Measurements from ENCODE around the gene SLC30A4. TPM values are rescaled to one million over a fixed set of nuclear protein-coding genes. Genes with fewer than 3 reads are reported as not detected.

SLC30A4 gene
- 3.7 and 5.8 TPM in 2 replicates for total RNA-seq (2014; rRNA removed; shearing (Covaris generic))

DNA sequence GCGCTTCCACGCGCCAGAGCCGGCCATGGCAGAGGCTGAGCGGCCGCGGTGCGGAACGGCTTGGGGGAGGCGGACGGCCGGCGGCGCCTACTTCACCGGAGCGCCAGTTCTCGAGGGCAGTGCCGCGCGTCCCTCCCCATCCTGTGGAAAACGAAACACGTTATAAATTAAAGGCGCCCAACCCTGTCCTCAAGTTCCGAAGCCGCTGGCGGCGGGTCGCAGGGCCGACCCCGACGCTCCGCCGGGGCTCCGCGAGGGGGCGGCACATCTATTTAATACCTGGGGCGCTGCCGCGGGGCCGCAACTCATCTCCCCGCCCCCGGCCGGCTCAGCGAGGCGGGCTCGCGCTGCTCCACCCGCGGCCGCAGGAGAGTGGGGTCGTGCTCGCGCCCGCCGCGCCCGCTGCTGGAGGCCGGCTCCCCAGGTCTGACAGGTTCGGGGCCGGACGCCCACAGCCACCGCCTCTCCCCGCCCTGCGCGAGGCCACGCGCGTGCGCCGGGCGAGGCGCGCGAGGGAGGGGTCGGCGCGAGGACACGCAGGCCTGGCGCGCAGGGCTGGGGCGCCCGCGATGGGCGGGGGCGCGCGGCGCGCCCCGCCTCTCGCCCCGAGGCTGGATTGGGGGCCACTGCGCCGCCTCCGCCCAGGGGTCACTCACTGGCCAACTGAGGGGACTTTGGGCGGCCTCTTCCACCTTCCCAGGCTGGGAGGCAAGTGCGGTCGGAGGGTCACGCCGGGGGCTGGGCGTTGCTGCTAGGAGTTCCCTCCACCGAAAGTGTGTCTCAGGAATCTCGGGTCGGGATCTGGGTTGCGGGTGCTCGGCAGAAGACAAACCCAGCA lies at the start of gene SLC30A4:
Gene SLC30A4, minus strand, starts transcription at position 428 of the 838 bp plus-strand sequence. Its CDS starts 401 bp downstream, at position 27.
- Histone ChIP-seq H3K27me3 (replicated peaks) (no peaks in the 10 kb centered on the region; the same call in 1 of the 2 replicates), H3K9me3 (replicated peaks) (no peaks in the 10 kb centered on the region), H3K4me3 (peak within 1 kb of the TSS; percentile 79), H3K27ac (no peak within 1 kb of the TSS), H3K36me3 (no peaks in the 10 kb centered on the region), H3K4me1 (replicated peaks) (peaks cover 5% of the 10 kb centered on the region; the same call in 1 of the 2 replicates)
- peak; percentile 56 to 68 for DNase-seq (ENCODE audit: low read depth in 1 of 2, low spot score in 2 of 2)

- H3K4me3 ChIP-seq = no peak overlapping the region
- H3K27me3 ChIP-seq (replicated peaks) = peaks cover 9% of the 10 kb centered on the region
- no peaks in the 10 kb centered on the region for H3K4me1 ChIP-seq (replicated peaks)
- no peak overlapping the region for H3K27ac ChIP-seq
- no peak for DNase-seq (ENCODE audit: low read depth in 1 of 2, low spot score in 2 of 2)
- no peaks in the 10 kb centered on the region for H3K36me3 ChIP-seq
- no peaks in the 10 kb centered on the region for H3K9me3 ChIP-seq (replicated peaks)
Measured at GRCh38 chr15:45555934-45556608, 33.5 kb upstream of the SLC30A4 start.

GRCh38 chr15:45551676-45552075 lies 29.1 kb upstream of the SLC30A4 start:
- Histone ChIP-seq H3K4me1 (replicated peaks) (no peaks in the 10 kb centered on the region), H3K4me3 (no peak overlapping the region), H3K27ac (no peak overlapping the region), H3K36me3 (no peaks in the 10 kb centered on the region), H3K27me3 (replicated peaks) (peaks cover 9% of the 10 kb centered on the region), H3K9me3 (replicated peaks) (no peaks in the 10 kb centered on the region)
- no peak for DNase-seq (ENCODE audit: low read depth in 1 of 2, low spot score in 2 of 2)

DNA sequence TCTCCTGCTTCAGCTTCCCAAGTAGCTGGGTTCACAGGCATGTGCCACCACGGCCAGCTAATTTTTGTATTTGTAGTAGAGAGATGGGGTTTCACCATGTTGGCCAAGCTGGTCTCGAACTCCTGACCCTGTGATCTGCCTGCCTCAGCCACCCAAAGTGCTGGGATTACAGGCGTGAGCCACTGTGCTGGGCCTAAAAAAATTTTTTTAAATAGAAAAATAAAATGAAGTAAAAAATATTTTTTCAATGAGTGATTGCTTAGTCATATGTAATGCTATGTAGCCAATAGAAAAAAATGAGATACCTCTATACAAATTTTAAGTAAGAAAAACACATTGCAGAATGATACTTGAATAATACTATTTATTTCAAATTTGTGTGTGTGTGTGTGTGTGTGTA lies 27.9 kb upstream of the SLC30A4 start:
- no peaks in the 10 kb centered on the region for H3K36me3 ChIP-seq
- no peaks in the 10 kb centered on the region for H3K9me3 ChIP-seq (replicated peaks)
- H3K4me1 ChIP-seq (replicated peaks) = no peaks in the 10 kb centered on the region
- no peak for DNase-seq (ENCODE audit: low read depth in 1 of 2, low spot score in 2 of 2)
- H3K27me3 ChIP-seq (replicated peaks) = peaks cover 9% of the 10 kb centered on the region
- H3K4me3 ChIP-seq = no peak overlapping the region
- H3K27ac ChIP-seq = no peak overlapping the region

GRCh38 chr15:45549541-45550220 lies 27.1 kb upstream of the SLC30A4 start:
- Histone ChIP-seq H3K9me3 (replicated peaks) (no peaks in the 10 kb centered on the region), H3K4me1 (replicated peaks) (no peaks in the 10 kb centered on the region)
- no peak for DNase-seq (ENCODE audit: low read depth in 1 of 2, low spot score in 2 of 2)

DNA sequence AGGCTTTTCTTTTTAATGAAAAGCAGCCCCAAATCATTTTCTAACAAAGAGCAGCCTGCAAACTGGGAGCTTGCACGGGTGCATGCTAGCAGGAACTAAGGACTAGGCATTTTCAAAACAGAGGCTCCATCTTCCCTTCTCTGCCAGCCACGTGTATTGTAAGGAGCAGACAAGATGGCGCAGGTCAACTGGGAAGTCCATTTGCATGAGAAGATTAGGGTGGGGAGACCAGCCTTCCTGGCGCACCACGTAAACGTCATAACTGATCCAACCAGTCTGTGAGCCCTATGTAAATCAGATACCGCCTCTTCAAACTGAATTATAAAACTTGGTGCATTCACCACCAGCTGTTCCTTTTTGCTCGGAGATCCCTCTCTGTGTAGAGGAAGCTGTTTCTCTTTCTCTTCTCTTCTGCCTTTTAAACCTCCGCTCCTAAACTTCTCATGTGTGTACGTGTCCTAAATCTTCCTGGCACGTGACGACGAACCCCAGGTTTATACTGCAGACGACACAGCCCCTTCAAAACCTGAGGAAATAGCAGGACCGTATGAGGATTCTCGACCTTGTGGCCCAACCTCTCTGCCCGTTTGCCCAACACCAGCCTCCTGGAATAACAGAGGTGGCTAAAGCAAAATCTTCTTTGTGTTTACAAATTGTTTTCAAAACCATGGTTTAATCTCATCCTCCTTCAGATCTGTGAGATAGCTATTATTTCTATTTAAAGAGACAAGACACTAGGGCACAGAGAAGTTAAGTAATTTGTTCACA lies 26.4 kb upstream of the SLC30A4 start:
- Histone ChIP-seq H3K27ac (no peak overlapping the region), H3K27me3 (replicated peaks) (no peaks in the 10 kb centered on the region; the same call in 1 of the 2 replicates), H3K36me3 (no peaks in the 10 kb centered on the region), H3K4me3 (no peak overlapping the region), H3K9me3 (replicated peaks) (no peaks in the 10 kb centered on the region), H3K4me1 (replicated peaks) (no peaks in the 10 kb centered on the region)
- DNase-seq (ENCODE audit: low read depth in 1 of 2, low spot score in 2 of 2) = no peak

More at GRCh38 chr15:45549541-45550220, 27.1 kb upstream of the SLC30A4 start:
- no peak overlapping the region for H3K27ac ChIP-seq
- H3K36me3 ChIP-seq = no peaks in the 10 kb centered on the region
- H3K27me3 ChIP-seq (replicated peaks) = peaks cover 4% of the 10 kb centered on the region
- no peak overlapping the region for H3K4me3 ChIP-seq

GRCh38 chr15:45546789-45547188 lies 24.2 kb upstream of the SLC30A4 start:
- no peak overlapping the region for H3K27ac ChIP-seq

DNA sequence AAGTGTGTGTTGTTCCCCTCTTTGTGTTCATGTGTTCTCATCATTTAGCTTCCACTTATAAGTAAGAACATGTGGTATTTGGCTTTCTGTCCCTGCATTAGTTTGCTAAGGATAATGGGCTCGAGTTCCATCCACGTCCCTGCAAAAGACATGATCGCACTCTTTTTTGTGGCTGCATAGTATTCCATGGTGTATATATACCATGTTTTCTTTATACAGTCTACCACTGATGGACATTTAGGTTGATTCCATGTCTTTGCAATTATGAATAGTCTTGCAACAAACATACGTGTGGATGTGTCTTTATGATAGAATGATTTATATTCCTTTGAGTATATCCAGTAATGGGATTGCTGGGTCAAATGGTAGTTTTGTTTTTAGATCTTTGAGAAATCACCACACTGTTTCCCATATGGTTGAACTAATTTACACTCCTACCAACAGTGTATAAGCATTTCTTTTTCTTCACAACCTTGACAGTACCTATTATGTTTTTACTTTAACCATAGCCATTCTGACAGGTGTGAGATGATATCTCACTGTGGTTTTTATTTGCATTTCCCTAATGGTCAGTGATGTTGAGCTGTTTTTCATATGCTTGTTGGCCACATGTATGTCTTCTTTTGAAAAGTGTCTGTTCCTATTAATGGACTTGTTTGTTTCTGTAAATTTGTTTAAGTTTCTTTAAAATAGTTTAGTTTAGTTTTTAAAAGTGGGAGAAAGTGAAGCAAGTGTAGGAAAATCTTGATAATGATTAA lies 21.9 kb upstream of the SLC30A4 start:
- H3K27ac ChIP-seq = no peak overlapping the region
- DNase-seq (ENCODE audit: low read depth in 1 of 2, low spot score in 2 of 2) = no peak
- no peak overlapping the region for H3K4me3 ChIP-seq
- H3K36me3 ChIP-seq = no peaks in the 10 kb centered on the region
- H3K9me3 ChIP-seq (replicated peaks) = no peaks in the 10 kb centered on the region
- H3K27me3 ChIP-seq (replicated peaks) = no peaks in the 10 kb centered on the region
- no peaks in the 10 kb centered on the region for H3K4me1 ChIP-seq (replicated peaks)

More at GRCh38 chr15:45546789-45547188, 24.2 kb upstream of the SLC30A4 start:
- no peaks in the 10 kb centered on the region for H3K4me1 ChIP-seq (replicated peaks)
- no peaks in the 10 kb centered on the region for H3K9me3 ChIP-seq (replicated peaks)
- no peaks in the 10 kb centered on the region for H3K36me3 ChIP-seq
- DNase-seq (ENCODE audit: low read depth in 1 of 2, low spot score in 2 of 2) = no peak
- no peaks in the 10 kb centered on the region; the same call in 1 of the 2 replicates for H3K27me3 ChIP-seq (replicated peaks)
- H3K4me3 ChIP-seq = no peak overlapping the region

DNA sequence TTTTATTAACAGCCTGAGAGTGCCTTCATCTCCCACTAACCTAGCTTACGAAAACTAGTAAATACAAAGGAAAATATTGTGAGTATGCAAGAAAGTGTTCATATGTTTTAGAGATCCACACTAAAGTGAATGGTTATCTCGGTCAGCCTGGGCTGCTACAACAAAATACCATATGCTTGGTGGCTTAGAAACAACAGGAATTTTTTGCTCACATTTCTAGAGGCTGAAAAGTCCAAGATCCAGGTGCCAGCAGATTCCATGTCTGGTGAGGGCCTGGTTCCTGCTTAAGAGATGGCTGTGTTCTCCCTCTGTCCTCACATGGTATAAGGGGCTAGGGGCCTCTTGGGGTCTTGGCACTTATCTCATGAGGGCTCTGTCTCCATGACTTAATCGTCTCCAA lies 20.5 kb upstream of the SLC30A4 start:
- no peak for DNase-seq (ENCODE audit: low read depth in 1 of 2, low spot score in 2 of 2)
- Histone ChIP-seq H3K9me3 (replicated peaks) (no peaks in the 10 kb centered on the region), H3K27ac (no peak overlapping the region), H3K36me3 (no peaks in the 10 kb centered on the region), H3K4me1 (replicated peaks) (no peaks in the 10 kb centered on the region), H3K4me3 (no peak overlapping the region), H3K27me3 (replicated peaks) (no peaks in the 10 kb centered on the region)

GRCh38 chr15:45540531-45540930 lies 18.0 kb upstream of the SLC30A4 start:
- no peaks in the 10 kb centered on the region for H3K27me3 ChIP-seq (replicated peaks)
- DNase-seq (ENCODE audit: low read depth in 1 of 2, low spot score in 2 of 2) = no peak
- H3K4me1 ChIP-seq (replicated peaks) = no peaks in the 10 kb centered on the region
- no peaks in the 10 kb centered on the region for H3K36me3 ChIP-seq
- no peaks in the 10 kb centered on the region for H3K9me3 ChIP-seq (replicated peaks)
- H3K27ac ChIP-seq = no peak overlapping the region
- no peak overlapping the region for H3K4me3 ChIP-seq

GRCh38 chr15:45539680-45540079 lies 17.1 kb upstream of the SLC30A4 start:
- no peak overlapping the region for H3K27ac ChIP-seq
- DNase-seq (ENCODE audit: low read depth in 1 of 2, low spot score in 2 of 2) = no peak
- no peaks in the 10 kb centered on the region for H3K9me3 ChIP-seq (replicated peaks)

DNA sequence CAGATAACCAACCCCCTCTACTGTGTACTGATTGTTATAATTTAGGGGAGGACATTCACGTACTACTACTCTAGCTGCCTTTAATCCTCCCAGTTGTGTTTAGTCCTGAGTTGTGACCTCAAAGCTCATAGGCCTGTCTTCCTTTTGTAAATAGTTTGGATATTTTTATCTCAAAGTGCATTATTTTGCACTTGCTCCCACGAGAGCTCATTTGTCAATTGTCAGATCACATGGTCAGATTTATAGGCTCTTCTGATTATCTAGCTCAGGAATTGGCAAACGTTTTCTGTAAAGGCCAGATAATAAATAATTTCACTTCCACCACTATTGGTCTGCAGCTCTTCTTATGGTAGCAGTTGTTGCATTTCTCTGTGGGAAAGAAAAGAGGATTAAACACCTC lies 14.4 kb upstream of the SLC30A4 start:
- Histone ChIP-seq H3K9me3 (replicated peaks) (no peaks in the 10 kb centered on the region), H3K4me3 (no peak overlapping the region), H3K36me3 (no peaks in the 10 kb centered on the region), H3K4me1 (replicated peaks) (no peaks in the 10 kb centered on the region), H3K27me3 (replicated peaks) (no peaks in the 10 kb centered on the region), H3K27ac (no peak overlapping the region)
- no peak for DNase-seq (ENCODE audit: low read depth in 1 of 2, low spot score in 2 of 2)

More at GRCh38 chr15:45539680-45540079, 17.1 kb upstream of the SLC30A4 start:
- Histone ChIP-seq H3K4me3 (no peak overlapping the region), H3K36me3 (no peaks in the 10 kb centered on the region), H3K4me1 (replicated peaks) (no peaks in the 10 kb centered on the region), H3K27me3 (replicated peaks) (no peaks in the 10 kb centered on the region)

Measured in SJSA1 (cell line).